Measurements from ENCODE around the gene TRMT2A.

Gene TRMT2A

DNA sequence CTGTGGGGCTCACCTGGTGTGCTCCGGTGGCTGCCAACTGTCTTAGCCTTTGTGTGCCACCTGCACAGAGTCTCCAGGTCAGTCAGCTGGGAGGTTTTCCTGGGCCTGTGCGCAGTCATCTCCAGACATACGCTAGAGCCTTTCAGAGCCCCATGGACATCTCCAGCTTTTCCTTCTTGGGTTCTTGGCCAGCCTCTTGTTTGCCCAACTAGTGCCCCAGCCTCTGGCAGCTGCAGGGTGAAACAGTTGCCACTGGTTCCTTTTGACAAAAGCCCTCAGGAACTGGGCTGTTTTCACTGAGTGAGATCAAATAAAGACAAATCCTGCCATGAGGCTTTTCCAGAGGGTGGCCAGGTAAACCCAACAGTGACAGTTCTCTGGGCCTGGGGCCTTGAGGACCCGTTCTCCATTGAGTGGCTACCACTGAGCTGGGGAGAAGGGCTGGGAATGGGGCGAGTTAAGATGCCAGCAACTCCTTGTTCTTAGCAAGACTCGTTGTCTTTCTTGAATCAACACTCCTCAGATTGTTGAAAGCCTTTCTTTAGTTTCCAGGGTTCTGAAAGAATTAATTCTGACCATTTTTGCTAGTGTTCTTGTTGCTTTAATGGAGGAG, 17.8 kb downstream of the TRMT2A start:
- DNase-seq: no peak

GRCh38 chr22:20096574-20097420, 20.2 kb downstream of the TRMT2A start:
- no peak for DNase-seq

GRCh38 chr22:20095521-20095920, 21.5 kb downstream of the TRMT2A start:
- DNase-seq: no peak

GRCh38 chr22:20094197-20094807, 22.7 kb downstream of the TRMT2A start:
- DNase-seq: no peak

DNA sequence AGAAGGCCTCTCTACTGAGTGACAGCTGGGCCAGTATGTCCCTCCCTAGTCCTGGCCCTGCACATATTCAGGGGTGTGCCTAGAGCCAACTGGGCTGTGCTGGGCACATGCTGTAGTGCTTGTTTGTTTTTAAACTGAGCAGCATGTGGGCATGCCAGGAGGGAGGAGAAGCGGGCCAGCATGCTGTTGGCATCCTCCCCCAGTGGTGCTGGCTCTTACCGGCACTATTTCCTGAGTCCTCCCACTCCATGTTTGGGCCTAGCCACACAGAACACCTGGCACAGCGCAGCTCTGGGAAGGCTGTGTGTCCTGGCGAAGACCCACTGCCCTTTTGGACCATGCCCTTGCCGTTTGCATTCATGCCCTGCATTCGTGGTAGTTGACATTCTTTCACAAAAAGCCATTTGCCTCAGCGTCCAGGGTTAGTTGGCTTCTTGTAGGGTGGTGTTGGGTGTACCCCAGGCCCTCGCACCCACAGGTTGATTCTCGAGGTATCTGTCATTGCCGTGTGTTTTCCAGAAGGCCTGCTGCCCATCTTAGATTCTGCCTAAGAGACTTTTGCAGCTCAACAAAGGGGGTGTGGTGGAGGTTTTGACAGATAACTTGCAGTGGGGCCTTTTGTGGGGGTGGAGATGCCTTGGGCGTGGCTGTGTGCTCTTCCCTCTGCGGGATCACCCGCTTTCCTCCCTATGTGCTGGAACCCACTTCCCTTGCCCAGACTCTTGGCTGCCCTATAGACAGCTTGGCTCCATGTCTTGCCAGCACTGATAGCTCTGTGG, 23.4 kb downstream of the TRMT2A start:
- no peak for DNase-seq

DNA sequence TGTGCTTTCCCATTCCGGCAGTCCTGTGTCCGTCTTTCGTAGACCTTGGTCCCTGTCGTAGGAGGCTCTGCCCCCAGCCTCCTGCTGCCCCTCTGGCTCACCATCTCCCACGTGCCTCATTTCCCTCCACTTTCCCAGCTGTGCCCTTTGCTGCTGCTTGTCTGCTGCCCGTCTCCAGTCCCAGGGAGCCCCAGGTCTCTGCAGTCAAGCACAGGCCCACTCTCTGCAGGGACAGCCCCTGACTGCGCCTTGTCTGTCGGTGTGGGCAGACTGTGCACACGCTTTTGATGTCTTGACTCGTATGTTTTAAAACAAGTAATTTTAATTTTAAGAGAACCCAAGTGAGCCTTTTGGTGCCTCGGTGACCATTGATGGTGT, 24.6 kb downstream of the TRMT2A start:
- DNase-seq: no peak

GRCh38 chr22:20091690-20092476, 25.1 kb downstream of the TRMT2A start:
- DNase-seq: no peak

GRCh38 chr22:20090730-20091240, 26.2 kb downstream of the TRMT2A start:
- no peak for DNase-seq

DNA sequence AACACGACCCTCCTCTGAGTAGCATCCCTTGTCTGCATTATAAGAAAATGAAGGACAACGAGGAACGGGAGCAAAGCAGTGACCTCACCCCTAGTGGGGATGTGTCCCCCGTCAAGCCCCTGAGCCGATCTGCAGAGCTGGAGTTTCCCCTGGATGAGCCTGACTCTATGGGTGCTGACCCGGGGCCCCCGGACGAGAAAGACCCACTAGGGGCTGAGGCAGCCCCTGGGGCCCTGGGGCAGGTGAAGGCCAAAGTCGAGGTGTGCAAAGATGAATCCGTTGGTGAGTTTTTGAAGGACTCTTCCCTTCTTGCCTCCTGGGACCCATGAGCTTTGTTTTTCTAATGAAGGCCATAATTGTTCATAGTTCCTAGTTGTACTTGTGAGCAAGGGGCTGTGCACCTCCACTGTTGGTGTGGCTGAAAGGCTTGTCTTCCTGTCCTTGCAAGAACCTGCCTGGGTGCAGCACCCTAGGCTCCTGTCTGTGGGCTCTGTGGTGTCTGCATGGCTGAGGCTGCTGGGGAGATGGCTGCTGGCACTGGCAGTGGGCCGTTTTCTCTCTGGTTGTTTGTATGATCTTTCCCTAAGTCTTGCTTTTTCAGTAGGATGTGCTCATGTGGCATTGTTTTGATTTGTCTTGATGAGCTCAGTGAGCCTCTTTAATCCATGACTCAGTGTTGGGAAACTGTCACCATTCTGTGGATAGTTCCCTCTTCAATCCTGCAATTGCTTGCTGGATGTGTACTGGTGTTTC, 26.9 kb downstream of the TRMT2A start:
- no peak for DNase-seq

- no peak for DNase-seq
Measured at GRCh38 chr22:20089226-20089976, 27.6 kb downstream of the TRMT2A start.

DNA sequence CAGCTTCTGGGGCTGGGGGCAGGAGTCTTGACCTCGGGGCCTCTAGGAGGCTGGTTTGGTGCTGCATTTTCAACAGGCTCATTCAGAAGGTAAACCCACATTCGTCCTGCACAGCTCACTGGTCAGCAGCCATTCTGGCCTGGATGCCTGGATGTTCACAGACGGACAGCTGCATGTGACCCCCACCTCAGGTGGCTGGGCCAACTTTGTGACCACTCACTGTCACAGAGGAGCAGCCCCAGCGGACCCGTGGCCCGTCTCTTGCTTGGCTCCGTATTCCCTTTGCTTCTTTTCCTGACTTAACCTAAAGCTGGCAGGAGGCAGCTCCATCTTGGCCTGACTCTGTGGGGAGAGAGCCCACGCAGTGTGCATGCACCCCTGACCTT, 28.8 kb downstream of the TRMT2A start:
- DNase-seq: no peak

DNA sequence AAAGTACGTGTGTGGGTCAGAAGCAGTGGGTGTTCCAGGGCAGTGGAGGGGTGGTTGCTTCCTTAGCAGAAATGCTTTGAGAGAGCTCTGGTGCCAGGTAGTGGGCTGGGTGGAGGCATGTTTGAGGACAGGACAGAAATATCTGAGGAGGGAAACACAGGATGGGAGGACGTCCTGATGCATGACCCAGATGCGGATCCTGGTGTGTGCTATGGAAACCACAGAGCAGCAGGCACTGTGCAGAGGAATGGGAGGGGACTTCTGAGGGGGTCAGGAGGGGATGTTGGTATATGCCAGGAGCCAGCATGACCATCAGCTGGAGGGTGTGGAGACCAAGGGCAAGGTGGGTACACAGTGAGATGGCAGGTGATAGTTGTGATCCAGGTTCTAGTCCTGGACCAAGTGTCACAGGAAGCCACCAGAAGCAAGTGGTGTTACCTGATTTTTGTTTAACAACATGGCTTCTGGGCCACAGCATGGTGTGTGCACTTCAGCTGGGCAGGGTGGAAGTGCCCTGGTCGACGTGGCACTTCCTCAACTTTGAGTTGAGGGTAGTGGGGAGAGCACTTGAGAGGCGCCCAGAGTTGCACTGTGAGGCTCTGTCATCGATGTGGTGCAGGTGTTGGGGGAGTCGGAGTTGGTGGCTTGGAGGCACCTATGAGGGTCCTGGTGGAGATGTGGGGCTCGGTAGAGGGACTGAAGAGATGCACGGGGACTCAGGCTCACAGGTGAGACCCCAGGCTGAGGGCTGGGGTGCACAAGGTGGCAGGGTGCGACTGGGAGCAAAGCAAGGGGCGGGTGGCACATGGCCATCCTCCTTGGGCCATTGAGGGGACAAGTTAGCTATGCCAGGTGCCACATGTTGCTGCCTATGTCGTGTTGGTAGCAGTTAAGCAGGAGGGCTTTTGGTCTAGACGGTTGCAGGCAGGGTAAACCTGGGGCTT, 29.4 kb downstream of the TRMT2A start:
- DNase-seq: no peak

- DNase-seq: no peak
Measured at GRCh38 chr22:20086763-20087162, 30.3 kb downstream of the TRMT2A start.

DNA sequence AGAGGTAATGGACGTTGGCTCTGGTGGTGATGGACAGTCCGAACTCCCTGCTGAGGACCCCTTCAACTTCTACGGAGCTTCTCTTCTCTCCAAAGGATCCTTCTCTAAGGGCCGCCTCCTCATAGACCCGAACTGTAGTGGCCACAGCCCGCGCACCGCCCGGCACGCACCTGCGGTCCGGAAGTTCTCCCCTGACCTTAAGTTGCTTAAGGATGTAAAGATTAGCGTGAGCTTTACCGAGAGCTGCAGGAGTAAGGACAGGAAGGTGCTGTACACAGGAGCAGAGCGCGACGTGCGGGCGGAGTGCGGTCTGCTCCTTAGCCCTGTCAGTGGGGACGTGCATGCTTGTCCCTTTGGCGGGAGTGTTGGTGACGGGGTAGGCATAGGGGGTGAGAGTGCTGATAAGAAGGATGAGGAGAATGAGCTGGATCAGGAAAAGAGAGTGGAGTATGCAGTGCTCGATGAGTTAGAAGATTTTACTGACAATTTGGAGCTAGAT, 30.9 kb downstream of the TRMT2A start:
- no peak for DNase-seq

- no peak for DNase-seq
Measured at GRCh38 chr22:20085651-20086050, 31.4 kb downstream of the TRMT2A start.

- peak; percentile 20 for DNase-seq
Measured at GRCh38 chr22:20084547-20085413, 32.2 kb downstream of the TRMT2A start.

DNA sequence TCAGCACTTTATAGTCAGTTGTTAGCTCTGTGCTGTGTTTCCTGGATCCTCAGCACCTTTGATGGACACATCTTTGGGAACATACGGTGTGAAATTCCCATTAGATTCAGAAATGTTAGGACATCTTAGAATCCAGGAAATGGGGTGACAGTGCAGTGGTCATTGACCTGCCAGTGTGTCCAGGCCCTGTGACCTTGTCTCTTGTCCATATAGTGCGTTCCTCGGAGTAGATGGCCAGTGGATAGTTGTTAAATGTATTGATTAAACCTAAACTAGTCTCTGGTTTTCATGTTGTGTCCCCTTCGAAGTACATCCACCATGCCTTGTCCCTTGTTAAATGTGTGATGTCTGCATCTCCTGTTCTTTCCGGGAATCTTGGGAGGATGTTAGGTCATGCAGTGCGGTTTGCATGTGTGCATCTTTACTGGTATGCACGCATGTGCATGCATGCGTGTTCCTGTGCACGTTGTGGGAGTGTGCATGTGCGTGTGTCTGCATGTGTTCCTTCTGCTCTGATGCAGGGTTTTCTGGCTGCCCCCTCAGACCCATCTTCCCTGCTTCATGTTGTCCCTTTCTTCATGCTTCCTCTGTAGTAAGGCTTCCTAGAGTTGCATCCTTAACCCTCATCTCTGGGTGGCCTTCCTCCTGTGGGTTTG, 33.0 kb downstream of the TRMT2A start:
- DNase-seq: no peak
